NCI-H446 treated with DMSO at 0.1 percent for 48 hours (cell line): ENCODE measurements around the gene FGFRL1.
"Not testable (repeated sequence)": the region's sequence is repeated elsewhere in the genome, so short reads cannot be mapped to it uniquely, and the experiment has no call there.

ENCODE experiments used
- DNase-seq: peaks from one replicate; lab custom pipeline; 2025; lab: John Stamatoyannopoulos, UW

FGFRL1 gene

DNA sequence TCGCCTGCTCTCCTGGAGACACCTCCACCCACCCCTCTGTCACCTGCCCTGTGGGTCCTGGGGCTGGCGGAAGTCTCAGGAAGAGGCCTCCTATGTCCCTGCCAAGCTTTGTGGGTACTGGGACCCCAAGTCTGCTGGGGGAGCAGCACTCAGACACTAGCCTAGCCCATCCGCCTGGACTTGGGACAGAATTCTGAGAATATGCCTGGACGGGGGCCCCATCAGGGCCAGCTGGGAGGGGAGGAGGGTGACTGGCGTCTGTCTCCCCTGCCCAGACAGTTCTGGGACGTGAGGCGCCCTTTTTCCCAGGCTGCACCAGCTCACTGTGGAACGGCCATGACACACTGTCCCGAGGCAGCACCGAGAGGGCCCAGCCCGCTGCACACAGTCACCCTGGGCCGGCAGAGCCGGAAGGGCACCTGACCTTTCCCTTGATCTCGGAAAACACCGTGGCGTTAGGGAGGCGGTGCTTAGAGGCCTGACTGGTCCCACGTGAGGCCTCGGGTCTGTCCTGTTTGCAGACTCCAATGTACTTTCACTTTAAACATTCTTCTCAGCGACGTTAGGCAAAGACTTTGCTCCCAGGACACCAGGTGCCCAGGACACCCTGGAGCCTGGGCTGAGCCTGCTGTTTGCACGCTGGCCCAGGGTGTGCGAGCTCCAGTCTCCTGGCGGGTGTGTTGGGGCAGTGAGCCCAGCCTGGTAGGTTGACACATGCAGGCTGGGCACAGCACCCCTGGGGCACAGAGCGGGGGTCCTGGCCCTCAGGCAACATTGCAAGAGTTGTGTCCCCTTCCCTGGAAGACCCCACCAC lies 18.9 kb upstream of the FGFRL1 start:
- DNase-seq: no peak

DNA sequence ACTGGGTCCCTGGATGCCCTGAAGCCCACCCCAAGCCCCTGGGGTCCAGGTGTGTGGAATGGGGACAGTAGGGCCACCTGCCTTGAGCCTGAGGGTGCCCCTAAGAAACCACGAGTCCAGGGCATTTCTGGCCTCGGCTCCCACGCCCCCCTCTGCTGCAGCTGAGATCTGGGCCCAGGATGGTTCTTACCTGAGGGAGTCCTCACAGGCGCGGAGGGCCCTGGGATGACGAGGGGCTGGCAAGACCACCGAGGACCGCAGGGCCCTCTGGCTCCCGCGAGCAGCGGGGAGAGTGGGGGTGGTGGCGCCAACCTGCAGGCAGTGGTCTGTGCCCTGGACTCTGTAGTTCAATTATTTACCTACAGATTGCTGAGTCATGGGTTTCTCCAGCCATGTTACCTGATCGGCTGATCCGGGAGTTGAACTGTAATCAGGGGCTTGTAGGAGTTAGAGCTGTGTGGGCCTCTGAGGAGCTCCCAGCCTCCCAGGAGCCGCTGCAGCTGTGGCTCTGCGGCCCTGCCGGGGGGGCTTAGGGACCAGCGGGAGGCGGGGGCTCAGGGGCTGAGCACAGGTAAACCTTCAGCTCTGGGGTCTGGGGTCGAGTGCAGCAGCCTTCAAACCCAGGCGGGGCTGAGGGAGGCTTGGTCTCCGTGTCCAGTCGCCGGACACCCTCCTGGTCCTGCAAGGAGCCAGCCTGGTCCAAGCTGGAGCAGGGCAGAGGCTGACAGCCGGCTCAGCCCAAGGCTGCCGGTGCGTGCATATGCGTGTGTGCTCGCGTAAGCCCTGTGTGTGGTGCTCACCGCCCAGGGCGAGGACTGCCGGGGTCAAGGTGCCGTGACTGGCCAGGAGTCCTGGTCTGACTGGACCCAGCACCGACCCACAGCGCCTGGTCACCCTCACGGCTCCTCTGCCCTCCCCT lies 18.1 kb upstream of the FGFRL1 start, which contains the start of gene SLC26A1:
Gene SLC26A1, minus strand, starts transcription at position 294 of the 919 bp plus-strand sequence. CDS start 1,701 bp downstream, outside the sequence.
- DNase-seq: no peak

DNA sequence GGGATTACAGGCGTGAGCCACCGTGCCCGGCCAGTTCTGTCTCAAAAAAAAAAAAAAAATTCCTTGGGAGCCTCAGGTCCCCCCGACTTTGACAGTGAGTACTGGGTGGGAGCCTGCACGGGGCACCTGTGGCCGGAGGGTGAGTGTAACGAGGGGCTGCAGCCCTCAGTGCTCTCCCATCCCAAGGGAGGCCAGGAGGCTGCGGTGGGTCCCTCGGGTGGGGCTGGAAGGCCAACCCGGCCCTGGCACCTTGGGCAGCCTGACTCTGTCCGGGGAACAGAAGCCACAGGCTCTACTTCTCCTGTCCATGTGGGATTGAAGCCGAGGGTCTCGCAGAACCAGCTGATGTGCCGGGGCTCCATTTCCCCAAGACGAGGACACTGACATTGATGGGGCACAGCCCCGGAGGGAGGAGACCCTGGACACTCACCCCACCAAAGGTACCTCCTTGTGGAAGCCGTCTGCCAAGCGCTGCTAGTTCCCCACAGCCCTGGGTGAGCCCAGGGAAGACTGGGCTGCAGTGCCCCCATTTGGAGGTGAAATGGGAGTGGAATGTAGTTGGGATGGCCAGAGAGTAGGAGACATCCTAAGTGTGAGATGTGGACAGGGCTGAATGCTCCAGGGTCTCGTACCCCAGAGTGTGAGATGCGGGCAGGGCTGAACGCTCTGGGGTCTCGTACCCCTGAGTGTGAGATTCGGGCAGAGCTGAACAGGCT lies 16.0 kb upstream of the FGFRL1 start:
- DNase-seq: no peak

DNA sequence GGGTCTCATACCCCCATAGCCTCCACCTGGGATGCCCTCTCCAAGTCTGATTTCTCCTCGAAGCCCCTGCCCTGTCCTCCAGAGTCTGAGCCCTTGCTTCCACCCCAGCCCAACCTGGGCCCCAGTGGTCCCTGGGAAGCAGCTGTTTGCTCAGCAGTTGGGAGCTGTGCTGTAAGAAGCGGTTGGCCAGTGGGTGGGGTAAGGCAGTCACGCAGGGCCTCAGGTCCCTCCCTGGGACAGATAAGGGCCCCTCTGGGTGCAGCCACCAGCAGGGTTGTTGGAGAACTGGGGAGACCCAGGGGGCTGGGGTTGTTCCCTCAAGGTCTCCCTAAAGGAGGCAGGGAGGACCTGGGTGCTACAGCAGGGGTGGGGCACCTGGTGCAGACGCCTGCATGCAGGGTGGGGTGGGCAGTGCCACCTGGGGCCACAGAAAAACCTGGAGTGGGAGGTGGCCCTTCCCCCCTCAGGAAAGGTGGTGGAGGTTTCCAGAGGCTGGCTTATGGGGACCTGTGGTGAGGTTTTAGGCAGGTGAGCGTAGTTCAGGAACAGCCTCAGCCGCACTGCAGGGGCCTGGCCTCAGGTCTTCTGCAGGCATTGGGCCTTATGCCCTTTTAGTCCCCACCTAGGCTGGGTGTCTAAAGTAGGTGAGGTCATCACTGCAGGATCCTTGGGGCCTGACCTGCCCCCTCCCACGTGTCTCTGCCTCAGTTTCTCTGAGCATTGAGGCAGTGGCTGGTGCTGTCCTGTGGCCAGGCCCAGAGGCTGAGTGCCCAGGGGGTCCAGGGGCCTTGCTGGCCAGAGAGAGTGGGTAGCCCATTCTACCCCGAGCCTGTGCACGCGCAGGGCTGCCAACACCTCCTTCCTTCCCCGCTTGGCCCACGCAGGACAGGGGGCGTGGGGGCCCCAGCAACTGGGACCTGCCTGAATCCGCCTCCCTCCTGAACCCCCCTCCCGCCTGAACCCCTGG lies 15.1 kb upstream of the FGFRL1 start:
- DNase-seq: no peak

DNA sequence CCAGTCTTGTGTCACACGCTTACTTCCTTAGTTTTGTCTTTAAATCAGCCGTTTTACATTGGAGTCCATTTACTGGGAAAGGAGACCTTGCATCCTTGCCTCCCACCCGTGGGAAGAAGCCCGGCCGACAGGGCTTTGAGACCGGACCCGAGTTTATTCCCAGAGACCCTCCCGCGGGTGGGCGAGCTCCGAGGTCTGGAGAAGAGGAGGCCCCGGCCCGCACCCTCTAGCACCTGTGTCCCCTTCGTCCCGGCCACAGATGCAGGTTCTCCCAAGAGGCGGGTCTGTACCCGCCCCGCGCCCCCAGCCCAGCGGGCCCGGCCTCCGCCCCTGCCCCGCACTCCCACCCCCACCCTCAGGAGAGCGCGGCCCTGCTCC lies 14.4 kb upstream of the FGFRL1 start:
- no peak for DNase-seq

DNA sequence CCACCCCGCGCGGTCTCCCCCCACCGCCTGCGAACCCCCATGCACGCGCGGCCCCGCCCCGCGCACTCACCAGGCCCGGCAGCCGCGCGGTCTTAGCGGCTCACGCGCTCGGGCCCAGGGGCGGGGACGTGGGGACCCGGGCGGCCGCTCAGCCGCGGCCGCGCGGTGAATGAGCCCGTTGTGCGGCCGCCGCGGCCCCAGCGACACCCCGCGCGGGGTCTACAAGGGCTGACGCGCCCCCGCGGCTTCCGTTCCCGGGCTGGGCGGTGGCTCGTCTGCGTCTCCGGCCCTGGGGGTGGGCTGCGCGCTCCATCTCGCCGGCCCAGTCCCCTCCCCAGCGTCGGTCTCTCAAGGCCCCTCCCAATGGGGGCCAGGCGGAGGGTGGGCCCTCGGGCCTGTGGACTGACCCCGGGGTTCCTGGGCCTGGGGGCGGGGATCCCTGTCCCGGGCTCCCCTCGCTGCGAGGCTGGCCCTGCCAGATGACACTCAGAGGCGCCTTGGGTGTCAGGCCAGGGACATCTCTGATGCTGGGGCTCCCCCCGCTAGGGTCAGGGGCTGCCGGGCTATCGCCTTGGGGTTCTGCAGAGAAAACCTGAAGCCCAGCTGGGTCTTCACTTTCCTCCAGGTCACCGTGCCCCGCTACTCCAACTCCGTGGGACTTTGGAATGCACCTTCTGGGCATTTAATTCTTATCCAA lies 13.9 kb upstream of the FGFRL1 start:
- no peak for DNase-seq

DNA sequence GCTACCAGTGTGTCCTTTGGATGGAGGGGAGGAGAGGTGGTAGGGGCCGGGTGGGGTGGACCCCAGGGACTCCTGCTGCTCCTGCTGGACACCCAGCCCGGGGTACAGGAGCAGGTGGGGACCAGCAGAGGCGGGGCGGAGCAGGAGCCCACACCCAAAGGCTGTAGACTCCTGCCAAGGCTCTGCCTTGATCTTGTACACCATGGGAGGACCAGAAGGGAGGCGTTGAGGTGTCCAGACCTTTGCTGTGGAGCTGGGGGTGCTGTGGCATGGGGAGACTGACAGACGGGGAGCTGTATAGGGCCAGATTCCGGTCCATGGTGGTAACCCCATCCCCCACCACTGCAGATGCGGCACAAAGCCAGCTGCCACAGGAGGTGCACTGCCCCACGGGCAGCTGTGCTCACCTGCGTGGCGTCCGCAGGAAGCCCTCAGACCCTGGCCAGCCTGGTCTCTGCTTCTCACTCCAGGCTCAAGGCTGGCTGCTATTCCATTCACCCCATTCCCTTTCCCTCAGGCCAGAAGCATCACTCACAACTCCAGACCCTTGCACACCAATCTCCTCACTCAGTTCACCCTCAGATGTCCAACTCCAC lies 13.2 kb upstream of the FGFRL1 start:
- no peak for DNase-seq

DNA sequence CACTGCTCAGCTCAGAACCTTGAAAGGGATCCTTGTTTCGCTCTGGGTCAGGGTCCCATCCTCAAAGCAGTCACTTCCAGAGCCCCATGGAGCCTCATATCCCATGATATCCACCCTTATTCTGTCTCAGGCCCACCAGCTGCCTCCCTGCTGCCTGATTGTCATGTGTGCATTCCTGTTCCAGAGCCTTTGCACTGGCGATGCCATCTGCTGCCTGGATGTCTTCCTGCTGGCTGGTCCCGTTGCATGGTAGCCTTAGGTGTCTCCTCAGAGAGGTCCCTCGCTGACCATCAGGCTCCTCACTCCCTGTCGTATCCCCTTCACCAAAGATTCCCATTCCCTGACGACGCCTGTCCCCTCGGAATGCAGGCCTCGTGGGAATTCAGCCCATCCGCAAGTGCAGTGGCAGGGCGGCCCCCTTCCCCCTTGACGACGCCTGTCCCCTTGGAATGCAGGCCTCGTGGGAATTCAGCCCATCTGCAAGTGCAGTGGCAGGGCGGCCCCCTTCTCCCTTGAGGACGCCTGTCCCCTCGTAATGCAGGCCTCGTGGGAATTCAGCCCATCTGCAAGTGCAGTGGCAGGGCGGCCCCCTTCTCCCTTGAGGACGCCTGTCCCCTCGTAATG lies 12.1 kb upstream of the FGFRL1 start:
- not testable (repeated sequence) for DNase-seq

DNA sequence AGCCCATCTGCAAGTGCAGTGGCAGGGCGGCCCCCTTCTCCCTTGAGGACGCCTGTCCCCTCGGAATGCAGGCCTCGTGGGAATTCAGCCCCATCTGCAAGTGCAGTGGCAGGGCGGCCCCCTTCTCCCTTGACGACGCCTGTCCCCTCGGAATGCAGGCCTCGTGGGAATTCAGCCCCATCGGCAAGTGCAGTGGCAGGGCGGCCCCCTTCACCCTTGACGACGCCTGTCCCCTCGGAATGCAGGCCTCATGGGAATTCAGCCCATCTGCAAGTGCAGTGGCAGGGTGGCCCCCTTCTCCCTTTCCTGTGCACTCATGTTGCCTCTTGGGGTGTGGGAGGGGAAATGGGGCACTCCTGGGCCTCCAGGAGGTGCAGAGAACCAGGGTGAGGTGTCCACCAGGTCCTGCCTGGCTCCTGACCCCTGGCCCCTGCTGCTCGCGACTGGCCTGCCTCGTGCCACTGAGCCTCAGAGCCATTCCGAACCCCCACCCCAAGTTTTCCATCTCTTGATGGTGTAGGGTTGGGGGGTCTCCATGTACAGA lies 11.5 kb upstream of the FGFRL1 start:
- no peak for DNase-seq

DNA sequence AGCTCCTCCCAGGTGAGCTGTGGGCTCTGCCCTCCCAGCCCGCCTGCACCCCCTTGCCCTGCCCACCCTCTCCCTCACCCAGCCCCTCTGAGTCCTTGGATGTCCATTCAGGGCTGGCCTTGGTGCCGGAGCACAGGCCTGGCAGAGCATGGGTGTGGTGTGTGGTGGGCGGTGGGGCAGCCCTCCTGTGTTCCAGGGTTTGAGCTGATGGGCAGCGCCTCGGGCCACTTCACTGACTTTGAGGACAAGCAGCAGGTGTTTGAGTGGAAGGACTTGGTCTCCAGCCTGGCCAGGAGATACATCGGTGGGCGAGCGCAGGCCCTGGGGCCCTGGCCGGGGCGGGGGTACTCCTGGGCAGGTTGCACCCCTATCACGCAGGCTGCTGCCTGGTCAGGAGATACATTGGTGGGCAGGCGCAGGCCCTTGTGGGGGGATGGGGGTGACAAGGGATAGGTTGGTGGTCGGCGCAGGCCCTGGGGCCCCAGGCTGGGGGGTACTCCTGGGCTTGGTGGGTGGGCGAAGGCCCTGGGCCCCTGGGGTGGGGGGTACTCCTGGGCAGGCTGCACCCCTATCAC lies 10.7 kb upstream of the FGFRL1 start:
- no peak for DNase-seq

DNA sequence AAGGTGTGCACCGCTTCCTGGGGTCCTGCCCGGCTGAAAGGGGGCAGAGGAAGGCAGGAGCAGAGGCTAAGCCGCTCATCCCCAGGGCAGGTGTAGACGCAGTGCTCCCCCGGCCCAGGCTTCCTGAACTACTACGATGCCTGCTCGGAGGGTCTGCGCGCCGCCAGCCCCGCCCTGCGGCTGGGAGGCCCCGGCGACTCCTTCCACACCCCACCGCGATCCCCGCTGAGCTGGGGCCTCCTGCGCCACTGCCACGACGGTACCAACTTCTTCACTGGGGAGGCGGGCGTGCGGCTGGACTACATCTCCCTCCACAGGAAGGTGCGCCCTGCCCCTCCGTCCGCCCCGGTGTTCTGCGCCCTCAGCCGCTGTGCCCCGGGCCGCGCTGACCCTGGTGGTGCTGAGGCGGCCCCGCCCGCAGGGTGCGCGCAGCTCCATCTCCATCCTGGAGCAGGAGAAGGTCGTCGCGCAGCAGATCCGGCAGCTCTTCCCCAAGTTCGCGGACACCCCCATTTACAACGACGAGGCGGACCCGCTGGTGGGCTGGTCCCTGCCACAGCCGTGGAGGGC lies 9.8 kb upstream of the FGFRL1 start:
- no peak for DNase-seq

DNA sequence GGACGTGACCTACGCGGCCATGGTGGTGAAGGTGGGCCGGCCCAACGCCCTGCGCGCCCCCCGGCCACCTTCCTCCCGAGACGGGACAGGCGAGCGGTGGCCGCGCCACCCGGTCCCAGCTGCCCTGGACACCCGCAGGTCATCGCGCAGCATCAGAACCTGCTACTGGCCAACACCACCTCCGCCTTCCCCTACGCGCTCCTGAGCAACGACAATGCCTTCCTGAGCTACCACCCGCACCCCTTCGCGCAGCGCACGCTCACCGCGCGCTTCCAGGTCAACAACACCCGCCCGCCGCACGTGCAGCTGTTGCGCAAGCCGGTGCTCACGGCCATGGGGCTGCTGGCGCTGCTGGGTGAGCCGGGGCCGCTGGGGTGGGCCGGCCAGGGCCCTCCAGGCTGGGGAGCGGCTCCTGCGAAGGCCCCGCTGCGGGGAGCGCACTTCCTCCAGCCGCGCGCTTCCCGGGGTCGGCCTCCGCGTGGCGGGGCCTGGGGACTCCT lies 9.2 kb upstream of the FGFRL1 start:
- DNase-seq: no peak

DNA sequence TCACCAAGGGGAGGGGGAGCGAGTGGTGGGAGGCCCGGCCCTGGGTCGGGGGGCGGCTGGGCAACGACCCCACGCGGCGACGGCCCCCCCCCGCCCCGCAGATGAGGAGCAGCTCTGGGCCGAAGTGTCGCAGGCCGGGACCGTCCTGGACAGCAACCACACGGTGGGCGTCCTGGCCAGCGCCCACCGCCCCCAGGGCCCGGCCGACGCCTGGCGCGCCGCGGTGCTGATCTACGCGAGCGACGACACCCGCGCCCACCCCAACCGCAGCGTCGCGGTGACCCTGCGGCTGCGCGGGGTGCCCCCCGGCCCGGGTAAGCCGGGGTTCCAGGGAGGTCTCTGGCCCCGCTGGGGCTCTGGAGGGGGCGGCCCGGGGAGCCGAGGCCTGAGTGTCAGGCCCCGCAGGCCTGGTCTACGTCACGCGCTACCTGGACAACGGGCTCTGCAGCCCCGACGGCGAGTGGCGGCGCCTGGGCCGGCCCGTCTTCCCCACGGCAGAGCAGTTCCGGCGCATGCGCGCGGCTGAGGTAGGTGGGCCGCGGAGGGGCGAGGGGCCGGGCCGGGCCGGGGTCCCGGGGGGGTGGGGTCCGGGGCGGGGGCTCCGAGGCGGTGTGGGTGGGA lies 8.7 kb upstream of the FGFRL1 start:
- DNase-seq: no peak

DNA sequence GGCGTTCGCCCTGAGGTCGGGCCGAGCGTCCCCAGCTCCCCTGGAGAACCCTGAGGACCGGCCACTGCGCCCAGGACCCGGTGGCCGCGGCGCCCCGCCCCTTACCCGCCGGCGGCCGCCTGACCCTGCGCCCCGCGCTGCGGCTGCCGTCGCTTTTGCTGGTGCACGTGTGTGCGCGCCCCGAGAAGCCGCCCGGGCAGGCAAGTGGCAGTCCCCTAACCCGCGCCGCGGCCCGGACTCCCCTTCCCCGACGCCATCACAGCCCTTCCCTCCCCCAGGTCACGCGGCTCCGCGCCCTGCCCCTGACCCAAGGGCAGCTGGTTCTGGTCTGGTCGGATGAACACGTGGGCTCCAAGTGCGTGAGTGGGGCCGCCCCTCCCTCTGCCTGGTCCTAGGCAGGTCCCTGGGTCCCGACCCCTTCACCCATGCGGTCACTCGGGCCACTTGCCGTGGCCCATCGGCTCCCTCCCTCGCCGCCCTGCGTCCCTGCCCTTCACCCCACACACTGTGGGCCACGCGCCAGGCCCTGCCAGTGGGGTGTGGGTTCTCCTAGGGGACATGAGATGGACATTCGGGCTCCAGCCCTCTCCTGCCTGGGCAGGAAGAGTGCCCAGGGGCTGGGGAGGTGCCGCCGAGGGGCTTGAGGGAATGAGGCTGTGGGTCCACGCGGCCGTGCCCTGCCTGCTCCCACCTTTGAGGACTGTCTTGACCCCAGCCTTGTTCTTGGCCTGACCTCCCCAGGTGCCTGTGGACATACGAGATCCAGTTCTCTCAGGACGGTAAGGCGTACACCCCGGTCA lies 8.0 kb upstream of the FGFRL1 start:
- DNase-seq: no peak

DNA sequence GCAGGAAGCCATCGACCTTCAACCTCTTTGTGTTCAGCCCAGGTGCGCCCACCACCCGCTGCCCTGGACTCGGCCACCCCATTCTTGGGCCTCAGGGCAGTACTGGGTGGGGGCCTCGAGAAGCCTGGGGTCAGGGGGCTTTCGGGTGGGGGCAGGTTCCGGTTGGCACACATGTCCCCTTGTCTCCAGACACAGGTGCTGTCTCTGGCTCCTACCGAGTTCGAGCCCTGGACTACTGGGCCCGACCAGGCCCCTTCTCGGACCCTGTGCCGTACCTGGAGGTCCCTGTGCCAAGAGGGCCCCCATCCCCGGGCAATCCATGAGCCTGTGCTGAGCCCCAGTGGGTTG lies 7.4 kb upstream of the FGFRL1 start:
- no peak for DNase-seq

DNA sequence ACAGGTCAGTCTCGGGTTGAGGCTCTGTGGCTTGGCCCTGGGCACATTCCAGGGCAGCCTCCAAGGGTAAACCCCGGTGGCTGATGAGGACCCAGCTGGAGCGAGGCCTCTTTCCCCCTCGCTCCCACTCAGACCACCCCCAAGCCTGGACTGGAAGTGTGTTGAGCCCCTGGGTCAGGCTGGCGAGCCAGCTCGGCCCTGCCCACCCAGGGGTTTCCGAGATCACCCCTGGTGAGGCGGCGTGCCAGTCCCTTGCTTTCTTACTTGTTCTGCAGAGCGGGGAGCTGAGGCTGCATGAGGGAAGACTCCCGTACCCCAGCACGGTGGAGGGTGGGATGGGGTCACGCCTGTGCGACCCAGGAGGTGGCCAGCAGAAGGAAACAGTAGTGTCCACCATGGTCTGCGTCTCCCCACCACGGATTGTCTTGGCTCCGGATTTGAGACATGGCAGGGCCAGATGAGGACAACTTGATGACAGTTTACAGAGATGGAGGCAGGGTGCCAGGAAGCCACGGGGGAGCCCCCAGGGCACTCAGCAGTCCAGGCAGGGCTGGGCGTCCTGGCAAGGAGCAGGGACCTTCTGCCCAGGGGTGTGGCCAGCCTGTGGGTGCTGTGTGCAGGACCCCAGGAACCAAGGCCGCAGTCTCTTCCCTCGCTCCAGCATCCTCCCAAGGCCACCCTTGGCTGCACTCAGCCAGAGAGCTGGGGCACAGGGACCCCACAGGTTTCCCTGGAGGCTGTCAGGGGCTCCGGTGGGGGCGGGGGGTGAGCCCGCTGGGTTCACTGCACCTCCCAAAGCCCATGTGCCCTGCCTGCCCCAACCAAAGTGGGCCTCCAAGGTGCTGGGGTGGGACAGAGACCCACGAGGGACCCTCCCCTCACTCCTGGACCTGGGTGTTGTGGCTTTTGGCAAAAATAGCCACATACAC lies 6.6 kb upstream of the FGFRL1 start:
- no peak for DNase-seq
